C4-2B (cell line): Measurements from ENCODE around the gene P2RY2.

Experiments used
- CTCF ChIP-seq: fragments of 450-650 bp; conservative IDR thresholded peaks from 2 replicates; pipeline ENCODE4 v1.5.1; 2017; ENCODE audit warnings: mild to moderate bottlenecking
- ZFX ChIP-seq: fragments of 450-650 bp; IDR thresholded peaks from 2 replicates; pipeline ENCODE4 v1.6.1; 2017

GRCh38 chr11:73248526-73249185 lies 30.6 kb downstream of the P2RY2 start:
- TF ChIP-seq CTCF (no peak), ZFX (no peak)
